A673 (cell line): ENCODE data around the gene EIF2B1. TPM values are rescaled to one million over a fixed set of nuclear protein-coding genes. Genes with fewer than 3 reads are reported as not detected.

Source experiments
- BruUV-seq: library from RNA; stranded (reverse); fragments of 400-500 nt; replicated peaks from 2 replicates; lab custom pipeline; 2021; lab: Mats Ljungman, UMichigan
- CTCF ChIA-PET: fragments of 300-600 bp; sonication (Branson Sonifier 250); formaldehyde crosslinking; loops from one replicate; lab custom pipeline; 2022; ENCODE audit warnings: antibody characterized with exemption; lab: Charles Lee
- POLR2A ChIA-PET: fragments of 300-600 bp; sonication (Branson Sonifier 250); formaldehyde crosslinking; loops from one replicate; lab custom pipeline; 2022; ENCODE audit warnings: antibody characterized with exemption; ENCODE audit not compliant: low non-redundant PET; lab: Charles Lee
- DNase-seq: peaks from one replicate; pipeline ENCODE4 v3.0.0-alpha.2; 2015; ENCODE audit warnings: low spot score
- H3K27ac ChIP-seq: fragments of 200-600 bp; sonication (generic); 2 replicates; pipeline ENCODE4 v1.5.1; 2016; ENCODE audit warnings: mixed run types, low read depth, mild to moderate bottlenecking, mixed read lengths, antibody characterized with exemption, low read length; ENCODE audit not compliant: poor library complexity, severe bottlenecking
- H3K27me3 ChIP-seq: fragments of 200-600 bp; sonication (generic); replicated peaks from 2 replicates; pipeline ENCODE4 v1.6.1; 2017; ENCODE audit warnings: mixed run types, low read depth, mild to moderate bottlenecking, mixed read lengths, antibody characterized with exemption, low read length; ENCODE audit not compliant: insufficient read depth, poor library complexity
- H3K36me3 ChIP-seq: fragments of 200-600 bp; sonication (generic); 2 replicates; pipeline ENCODE4 v1.6.1; 2016; ENCODE audit warnings: mixed run types, mild to moderate bottlenecking, mixed read lengths, antibody characterized with exemption, low read length; ENCODE audit not compliant: insufficient read depth, poor library complexity, severe bottlenecking
- H3K4me1 ChIP-seq: fragments of 200-600 bp; sonication (generic); 2 replicates; pipeline ENCODE4 v1.6.1; 2017; ENCODE audit warnings: mixed run types, mild to moderate bottlenecking, mixed read lengths, antibody characterized with exemption, low read length; ENCODE audit not compliant: insufficient read depth, poor library complexity, severe bottlenecking
- H3K4me3 ChIP-seq: fragments of 200-600 bp; sonication (generic); 2 replicates; pipeline ENCODE4 v1.5.1; 2016; ENCODE audit warnings: low read depth, mixed run types, mild to moderate bottlenecking, mixed read lengths, low read length; ENCODE audit not compliant: poor library complexity, severe bottlenecking
- H3K9me3 ChIP-seq: fragments of 200-600 bp; sonication (generic); 2 replicates; pipeline ENCODE4 v1.6.1; 2016; ENCODE audit warnings: mixed run types, low read depth, mild to moderate bottlenecking, mixed read lengths, antibody characterized with exemption, low read length; ENCODE audit not compliant: poor library complexity, severe bottlenecking
- EZH2 ChIP-seq: fragments of 200-600 bp; sonication (generic); IDR thresholded peaks from 2 replicates; pipeline ENCODE4 v1.6.1; 2017; ENCODE audit warnings: borderline replicate concordance, low read depth, mild to moderate bottlenecking, mixed read lengths, antibody characterized with exemption, low read length; ENCODE audit not compliant: poor library complexity, severe bottlenecking
- intact Hi-C: fragments of 100-400 bp; cut with micrococcal nuclease; formaldehyde crosslinking; loops from one replicate; pipeline ENCODE4 v1.10.0; 2022; ENCODE audit not compliant: unreplicated experiment
- total RNA-seq: library from RNA; stranded (reverse); gene quantifications from 2 replicates; pipeline ENCODE4 v1.2.3, GENCODE V29; 2021
- TF ChIP-seq, protein P1 (sequence below): fragments of 300-800, 200-600 bp; sonication (generic); conservative IDR thresholded peaks from 2 replicates; pipeline ENCODE4 v1.5.1; 2017; ENCODE audit warnings: low read depth, mild to moderate bottlenecking, antibody characterized with exemption, low read length, moderate library complexity, mixed read lengths

EIF2B1 gene
- total RNA-seq, 1 experiment from 2014 or later = 62.0 TPM

GRCh38 chr12:123576611-123577010, 56.9 kb downstream of the EIF2B1 start:
- Histone ChIP-seq H3K4me1 (no peaks in the 10 kb centered on the region), H3K4me3 (no peak overlapping the region), H3K27me3 (no peaks in the 10 kb centered on the region), H3K36me3 (no peaks in the 10 kb centered on the region), H3K27ac (no peak overlapping the region), H3K9me3 (no peaks in the 10 kb centered on the region)
- TF ChIP-seq, protein P1, sequence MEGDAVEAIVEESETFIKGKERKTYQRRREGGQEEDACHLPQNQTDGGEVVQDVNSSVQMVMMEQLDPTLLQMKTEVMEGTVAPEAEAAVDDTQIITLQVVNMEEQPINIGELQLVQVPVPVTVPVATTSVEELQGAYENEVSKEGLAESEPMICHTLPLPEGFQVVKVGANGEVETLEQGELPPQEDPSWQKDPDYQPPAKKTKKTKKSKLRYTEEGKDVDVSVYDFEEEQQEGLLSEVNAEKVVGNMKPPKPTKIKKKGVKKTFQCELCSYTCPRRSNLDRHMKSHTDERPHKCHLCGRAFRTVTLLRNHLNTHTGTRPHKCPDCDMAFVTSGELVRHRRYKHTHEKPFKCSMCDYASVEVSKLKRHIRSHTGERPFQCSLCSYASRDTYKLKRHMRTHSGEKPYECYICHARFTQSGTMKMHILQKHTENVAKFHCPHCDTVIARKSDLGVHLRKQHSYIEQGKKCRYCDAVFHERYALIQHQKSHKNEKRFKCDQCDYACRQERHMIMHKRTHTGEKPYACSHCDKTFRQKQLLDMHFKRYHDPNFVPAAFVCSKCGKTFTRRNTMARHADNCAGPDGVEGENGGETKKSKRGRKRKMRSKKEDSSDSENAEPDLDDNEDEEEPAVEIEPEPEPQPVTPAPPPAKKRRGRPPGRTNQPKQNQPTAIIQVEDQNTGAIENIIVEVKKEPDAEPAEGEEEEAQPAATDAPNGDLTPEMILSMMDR = no peak
- no peak for TF ChIP-seq EZH2
- no TSS peak for BruUV-seq
- no peak for DNase-seq
- ChIA-PET POLR2A (no interaction called here), CTCF (no interaction called here)
- intact Hi-C loops = no loop called here

GRCh38 chr12:123573870-123574269, 59.6 kb downstream of the EIF2B1 start:
- no peak for TF ChIP-seq EZH2
- TF ChIP-seq, protein P1 = no peak
- no peaks in the 10 kb centered on the region for H3K27me3 ChIP-seq
- H3K9me3 ChIP-seq = no peaks in the 10 kb centered on the region
- H3K4me1 ChIP-seq = no peaks in the 10 kb centered on the region
- ChIA-PET POLR2A (no interaction called here), CTCF (no interaction called here)
- BruUV-seq = no TSS peak
- H3K27ac ChIP-seq = no peak overlapping the region
- no peak for DNase-seq
- H3K4me3 ChIP-seq = no peak overlapping the region
- intact Hi-C loops = no loop called here
- no peaks in the 10 kb centered on the region for H3K36me3 ChIP-seq

DNA sequence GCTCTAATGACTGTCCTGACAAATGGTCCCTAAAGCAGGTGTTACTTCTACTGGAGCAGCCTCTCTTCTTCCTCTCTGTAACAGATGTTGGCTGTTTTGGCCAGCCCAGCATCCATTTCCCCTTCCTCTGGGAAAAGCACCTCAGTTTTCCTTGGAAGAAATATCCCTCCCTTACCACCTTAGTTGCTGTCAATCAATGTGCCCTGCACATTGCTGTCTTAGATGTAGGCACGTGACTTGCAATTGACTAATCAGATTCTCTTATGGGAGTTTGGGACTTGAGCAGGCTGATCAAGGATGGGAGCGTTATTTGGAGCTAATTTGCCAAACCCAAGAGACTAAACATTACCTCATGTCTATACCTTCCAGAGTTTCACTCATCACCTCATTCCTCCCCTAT, 61.1 kb downstream of the EIF2B1 start:
- H3K4me1 ChIP-seq = no peaks in the 10 kb centered on the region
- intact Hi-C loops = no loop called here
- no peak overlapping the region for H3K4me3 ChIP-seq
- DNase-seq = no peak
- no peaks in the 10 kb centered on the region for H3K36me3 ChIP-seq
- ChIA-PET POLR2A (interaction anchor here (0.6 kb wide), 1 partner anchor 635 kb away, joined by 7 read pairs; no protein-coding TSS in a partner anchor), CTCF (interaction anchor here (1.2 kb wide), 1 partner anchor 9 kb away, joined by 4 read pairs; no protein-coding TSS in a partner anchor)
- no peaks in the 10 kb centered on the region for H3K27me3 ChIP-seq
- no TSS peak for BruUV-seq
- TF ChIP-seq, protein P1 = no peak
- TF ChIP-seq EZH2 = no peak
- H3K27ac ChIP-seq = no peak overlapping the region
- H3K9me3 ChIP-seq = no peaks in the 10 kb centered on the region
